RWPE2 (cell line): ENCODE results near the gene CRTC2.

Source experiments
- ATAC-seq: fragments of 200-7000 bp; cut with Tn5 transposase; 3 replicates; pipeline ENCODE4 v1.9.1; 2021; ENCODE audit warnings: low read depth
- DNase-seq: peaks from one replicate; pipeline ENCODE4 v3.0.0-alpha.2; 2020; ENCODE audit warnings: low spot score
- H3K27ac ChIP-seq: fragments of 450-650 bp; 2 replicates; pipeline ENCODE4 v1.5.1; 2017; ENCODE audit warnings: mild to moderate bottlenecking; ENCODE audit not compliant: poor library complexity, severe bottlenecking
- H3K27me3 ChIP-seq: fragments of 250-450 bp; sonication (Bioruptor Pico); 2 replicates; pipeline ENCODE4 v1.5.1; 2021; ENCODE audit warnings: mild to moderate bottlenecking, moderate library complexity; ENCODE audit not compliant: insufficient read depth, poor library complexity, severe bottlenecking
- H3K36me3 ChIP-seq: fragments of 250-450 bp; sonication (Bioruptor Pico); 2 replicates; pipeline ENCODE4 v1.5.1; 2020; ENCODE audit warnings: low read depth, mild to moderate bottlenecking, moderate library complexity
- H3K4me1 ChIP-seq: fragments of 250-450 bp; sonication (Bioruptor Pico); 2 replicates; pipeline ENCODE4 v1.5.1; 2021; ENCODE audit warnings: mild to moderate bottlenecking, moderate library complexity; ENCODE audit not compliant: insufficient read depth, poor library complexity, severe bottlenecking
- H3K4me3 ChIP-seq: fragments of 250-450 bp; sonication (Bioruptor Pico); 2 replicates; pipeline ENCODE4 v1.5.1; 2021; ENCODE audit warnings: mild to moderate bottlenecking, moderate library complexity; ENCODE audit not compliant: severe bottlenecking
- H3K9me3 ChIP-seq: fragments of 250-450 bp; sonication (Bioruptor Pico); 2 replicates; pipeline ENCODE4 v1.5.1; 2021; ENCODE audit warnings: mild to moderate bottlenecking, moderate library complexity; ENCODE audit not compliant: severe bottlenecking
- TF ChIP-seq, protein P1 (sequence below): fragments of 450-650 bp; IDR thresholded peaks from one replicate; pipeline ENCODE4 v1.5.1; 2017; ENCODE audit warnings: mild to moderate bottlenecking, moderate library complexity; ENCODE audit not compliant: poor library complexity, severe bottlenecking

The CRTC2 gene

DNA sequence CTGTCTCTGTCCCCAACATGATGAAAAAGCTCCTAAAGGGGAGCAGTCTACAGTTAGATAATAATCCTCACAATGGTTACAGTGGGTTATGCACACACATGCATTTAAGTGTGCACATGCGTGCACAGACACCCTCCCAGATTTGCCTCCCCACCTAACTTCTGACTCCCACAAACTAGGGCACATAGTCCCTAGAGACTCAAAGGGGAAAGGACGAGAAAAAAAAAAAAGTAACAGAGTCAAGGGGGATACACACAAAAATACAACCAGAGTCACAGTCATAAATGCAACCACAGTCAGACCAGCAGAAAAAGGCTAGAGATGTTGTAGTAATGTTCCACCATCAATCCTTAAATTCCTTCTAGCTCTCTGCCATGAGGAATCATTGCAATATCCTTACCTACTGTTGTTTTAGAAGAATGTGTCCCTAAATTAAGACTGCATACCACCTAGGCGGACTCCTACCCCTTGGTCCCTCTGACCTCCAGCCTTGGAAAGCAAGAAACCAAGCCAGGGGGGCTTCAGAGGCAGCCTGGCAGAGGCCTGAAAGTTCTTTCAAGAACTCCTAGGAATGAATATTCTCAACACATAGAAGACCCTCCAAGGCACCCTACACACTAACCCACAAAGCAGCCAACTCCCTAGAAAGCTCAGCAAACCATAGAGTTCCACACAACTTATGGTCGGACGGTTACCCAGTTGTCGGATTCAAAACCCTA lies 1.3 kb downstream of the CRTC2 start:
- Histone ChIP-seq H3K36me3 (peaks cover 35% of the 10 kb centered on the region), H3K27ac (peak overlapping the region; percentile 66), H3K27me3 (no peaks in the 10 kb centered on the region), H3K4me3 (peak overlapping the region; percentile 79), H3K4me1 (peaks cover 3% of the 10 kb centered on the region), H3K9me3 (no peaks in the 10 kb centered on the region)
- ATAC-seq (no peak), DNase-seq (no peak)
- TF ChIP-seq, protein P1, sequence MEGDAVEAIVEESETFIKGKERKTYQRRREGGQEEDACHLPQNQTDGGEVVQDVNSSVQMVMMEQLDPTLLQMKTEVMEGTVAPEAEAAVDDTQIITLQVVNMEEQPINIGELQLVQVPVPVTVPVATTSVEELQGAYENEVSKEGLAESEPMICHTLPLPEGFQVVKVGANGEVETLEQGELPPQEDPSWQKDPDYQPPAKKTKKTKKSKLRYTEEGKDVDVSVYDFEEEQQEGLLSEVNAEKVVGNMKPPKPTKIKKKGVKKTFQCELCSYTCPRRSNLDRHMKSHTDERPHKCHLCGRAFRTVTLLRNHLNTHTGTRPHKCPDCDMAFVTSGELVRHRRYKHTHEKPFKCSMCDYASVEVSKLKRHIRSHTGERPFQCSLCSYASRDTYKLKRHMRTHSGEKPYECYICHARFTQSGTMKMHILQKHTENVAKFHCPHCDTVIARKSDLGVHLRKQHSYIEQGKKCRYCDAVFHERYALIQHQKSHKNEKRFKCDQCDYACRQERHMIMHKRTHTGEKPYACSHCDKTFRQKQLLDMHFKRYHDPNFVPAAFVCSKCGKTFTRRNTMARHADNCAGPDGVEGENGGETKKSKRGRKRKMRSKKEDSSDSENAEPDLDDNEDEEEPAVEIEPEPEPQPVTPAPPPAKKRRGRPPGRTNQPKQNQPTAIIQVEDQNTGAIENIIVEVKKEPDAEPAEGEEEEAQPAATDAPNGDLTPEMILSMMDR: no peak

DNA sequence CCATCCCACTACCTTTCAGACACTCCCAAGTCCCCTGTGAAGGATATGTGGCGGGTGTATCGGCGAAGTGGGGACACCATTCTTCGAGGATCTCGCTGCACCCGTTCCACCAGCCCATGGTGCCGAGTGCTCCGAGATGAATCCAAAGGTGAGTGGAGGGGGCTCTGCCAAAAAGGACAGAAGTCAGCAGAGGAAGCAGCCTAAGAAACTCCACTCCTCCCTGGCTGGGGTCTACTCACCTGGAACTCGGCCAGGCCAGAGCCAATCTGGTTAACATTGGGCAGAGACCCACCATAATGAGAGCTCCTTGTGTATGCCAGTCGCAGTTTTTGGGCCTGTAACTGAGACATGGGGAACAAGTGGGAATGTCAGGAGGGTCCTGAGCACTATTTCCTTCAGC lies 3.6 kb downstream of the CRTC2 start:
- TF ChIP-seq, protein P1: no peak
- no peaks in the 10 kb centered on the region for H3K27me3 ChIP-seq
- no peak overlapping the region for H3K4me3 ChIP-seq
- peaks cover 37% of the 10 kb centered on the region for H3K36me3 ChIP-seq
- ATAC-seq (no peak), DNase-seq (no peak)
- peaks cover 3% of the 10 kb centered on the region for H3K4me1 ChIP-seq
- no peak overlapping the region for H3K27ac ChIP-seq
- H3K9me3 ChIP-seq: no peaks in the 10 kb centered on the region

DNA sequence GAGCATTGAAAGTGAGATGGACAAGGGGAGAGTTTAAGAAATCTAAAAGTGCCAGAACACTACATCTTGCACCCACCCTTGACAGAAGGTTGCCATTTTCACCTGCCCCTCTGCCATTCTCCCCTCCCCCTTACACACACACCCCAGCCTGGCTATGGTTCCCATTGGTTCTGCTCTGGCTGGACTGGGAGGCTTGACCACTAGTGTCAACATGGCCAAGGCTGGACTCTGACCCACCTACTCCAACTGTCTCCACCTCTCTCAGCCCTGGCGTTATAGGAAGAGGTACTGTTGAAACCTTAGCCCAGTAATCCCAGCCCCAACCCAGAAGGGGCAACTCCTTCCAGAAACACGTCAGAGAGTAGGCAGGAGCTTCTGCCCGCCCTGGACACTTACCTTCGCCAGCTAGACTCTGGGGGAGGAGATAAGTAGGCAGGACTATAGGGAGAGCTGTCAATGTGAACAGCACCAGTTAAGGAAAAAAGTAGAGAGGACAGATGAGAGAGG lies 4.5 kb downstream of the CRTC2 start:
- Histone ChIP-seq H3K4me3 (no peak overlapping the region), H3K9me3 (no peaks in the 10 kb centered on the region), H3K27ac (no peak overlapping the region), H3K27me3 (no peaks in the 10 kb centered on the region), H3K4me1 (peaks cover 3% of the 10 kb centered on the region), H3K36me3 (peaks cover 39% of the 10 kb centered on the region)
- TF ChIP-seq, protein P1: no peak
- ATAC-seq (no peak), DNase-seq (no peak)

DNA sequence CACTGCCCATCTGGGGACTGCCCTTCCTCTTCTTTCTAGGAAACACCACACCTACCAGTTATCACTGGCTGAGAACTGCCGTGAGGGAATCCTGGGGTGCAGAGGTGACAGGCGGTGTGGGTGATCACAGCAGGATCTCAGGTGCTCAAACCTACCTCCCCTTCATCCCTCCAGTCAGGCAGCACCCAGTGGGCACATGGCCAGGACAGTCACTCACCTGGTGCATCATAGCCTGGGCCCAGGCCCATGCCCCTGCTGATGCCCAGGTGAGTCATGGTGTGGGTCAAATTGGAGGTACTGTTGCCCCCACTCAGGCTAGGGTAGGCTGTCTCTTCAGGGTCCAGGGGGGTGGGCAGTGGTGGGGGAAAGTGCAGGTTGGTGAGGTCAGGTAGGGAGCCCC lies 6.6 kb downstream of the CRTC2 start:
- DNase-seq: peak; percentile 65
- TF ChIP-seq, protein P1: no peak
- no peak overlapping the region for H3K27ac ChIP-seq
- no peaks in the 10 kb centered on the region for H3K9me3 ChIP-seq
- peaks cover 1% of the 10 kb centered on the region for H3K4me1 ChIP-seq
- H3K4me3 ChIP-seq: no peak overlapping the region
- H3K27me3 ChIP-seq: no peaks in the 10 kb centered on the region
- H3K36me3 ChIP-seq: peaks cover 46% of the 10 kb centered on the region
- ATAC-seq: peak; percentile 67; the same call in 1 of the 3 replicates

DNA sequence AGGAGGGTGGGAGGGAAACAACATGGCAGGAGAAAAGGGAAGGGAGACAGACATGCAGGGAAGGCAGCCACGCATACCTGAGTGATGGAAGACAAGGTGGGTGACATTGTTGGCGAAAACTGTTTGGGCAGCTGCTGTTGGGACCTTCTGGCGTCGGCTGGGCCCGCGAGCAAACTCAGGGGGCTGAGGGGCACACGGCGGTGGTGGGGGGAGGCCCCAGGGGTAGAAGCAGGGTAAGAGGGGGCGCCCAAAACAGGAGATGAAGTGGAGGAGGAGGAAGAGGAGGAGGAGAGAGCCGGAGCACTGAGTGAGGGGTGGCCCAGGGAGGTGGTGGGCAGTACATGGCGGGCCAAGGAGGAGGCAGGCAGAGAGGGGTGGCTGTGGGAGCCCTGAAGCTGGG lies 7.2 kb downstream of the CRTC2 start:
- Histone ChIP-seq H3K27ac (no peak overlapping the region), H3K4me1 (no peaks in the 10 kb centered on the region), H3K9me3 (no peaks in the 10 kb centered on the region), H3K36me3 (peaks cover 46% of the 10 kb centered on the region), H3K4me3 (no peak overlapping the region), H3K27me3 (no peaks in the 10 kb centered on the region)
- ATAC-seq (no peak), DNase-seq (no peak)
- TF ChIP-seq, protein P1: no peak
